NB4 (cell line): ENCODE results near the gene SFXN5.

ENCODE experiments used
- TF ChIP-seq, protein P1 (sequence below): IDR thresholded peaks from one replicate; pipeline ENCODE4 v1.5.1; 2012; ENCODE audit warnings: low read depth, low read length
- TF ChIP-seq, protein P2 (sequence below): IDR thresholded peaks from 2 replicates; pipeline ENCODE4 v1.6.1; 2011; ENCODE audit warnings: low read depth, low read length

DNA sequence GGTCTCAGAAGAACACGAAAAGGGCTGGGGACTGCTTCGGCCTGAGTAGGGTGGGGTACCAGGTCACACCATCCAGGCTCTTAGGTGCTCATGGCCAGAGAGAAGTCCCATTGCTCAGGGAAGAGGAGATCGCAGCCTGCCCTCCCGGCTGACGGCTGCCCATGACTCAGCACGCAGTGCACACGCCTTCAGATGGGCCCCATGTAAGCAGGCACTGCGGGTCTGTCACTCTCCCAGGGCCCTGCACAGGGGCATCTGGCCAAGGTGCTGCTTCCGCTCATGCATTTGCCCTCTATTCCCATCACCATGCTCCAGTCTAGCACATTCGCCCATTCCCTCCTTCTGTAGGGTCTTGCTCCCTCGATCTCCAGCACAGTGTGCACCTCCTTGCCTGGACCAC is 34.7 kb downstream of the SFXN5 start:
- TF ChIP-seq, protein P1, sequence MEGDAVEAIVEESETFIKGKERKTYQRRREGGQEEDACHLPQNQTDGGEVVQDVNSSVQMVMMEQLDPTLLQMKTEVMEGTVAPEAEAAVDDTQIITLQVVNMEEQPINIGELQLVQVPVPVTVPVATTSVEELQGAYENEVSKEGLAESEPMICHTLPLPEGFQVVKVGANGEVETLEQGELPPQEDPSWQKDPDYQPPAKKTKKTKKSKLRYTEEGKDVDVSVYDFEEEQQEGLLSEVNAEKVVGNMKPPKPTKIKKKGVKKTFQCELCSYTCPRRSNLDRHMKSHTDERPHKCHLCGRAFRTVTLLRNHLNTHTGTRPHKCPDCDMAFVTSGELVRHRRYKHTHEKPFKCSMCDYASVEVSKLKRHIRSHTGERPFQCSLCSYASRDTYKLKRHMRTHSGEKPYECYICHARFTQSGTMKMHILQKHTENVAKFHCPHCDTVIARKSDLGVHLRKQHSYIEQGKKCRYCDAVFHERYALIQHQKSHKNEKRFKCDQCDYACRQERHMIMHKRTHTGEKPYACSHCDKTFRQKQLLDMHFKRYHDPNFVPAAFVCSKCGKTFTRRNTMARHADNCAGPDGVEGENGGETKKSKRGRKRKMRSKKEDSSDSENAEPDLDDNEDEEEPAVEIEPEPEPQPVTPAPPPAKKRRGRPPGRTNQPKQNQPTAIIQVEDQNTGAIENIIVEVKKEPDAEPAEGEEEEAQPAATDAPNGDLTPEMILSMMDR, result no peak
- TF ChIP-seq, protein P2, sequence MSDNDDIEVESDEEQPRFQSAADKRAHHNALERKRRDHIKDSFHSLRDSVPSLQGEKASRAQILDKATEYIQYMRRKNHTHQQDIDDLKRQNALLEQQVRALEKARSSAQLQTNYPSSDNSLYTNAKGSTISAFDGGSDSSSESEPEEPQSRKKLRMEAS, result no peak
